ENCODE data around the gene PROCA1. TPM values are rescaled to one million over a fixed set of nuclear protein-coding genes. Genes with fewer than 3 reads are reported as not detected.

PROCA1 gene
- total RNA-seq, 6 donors from 2014 or later: 1.2 to 11.5 (median 3.4) TPM

DNA sequence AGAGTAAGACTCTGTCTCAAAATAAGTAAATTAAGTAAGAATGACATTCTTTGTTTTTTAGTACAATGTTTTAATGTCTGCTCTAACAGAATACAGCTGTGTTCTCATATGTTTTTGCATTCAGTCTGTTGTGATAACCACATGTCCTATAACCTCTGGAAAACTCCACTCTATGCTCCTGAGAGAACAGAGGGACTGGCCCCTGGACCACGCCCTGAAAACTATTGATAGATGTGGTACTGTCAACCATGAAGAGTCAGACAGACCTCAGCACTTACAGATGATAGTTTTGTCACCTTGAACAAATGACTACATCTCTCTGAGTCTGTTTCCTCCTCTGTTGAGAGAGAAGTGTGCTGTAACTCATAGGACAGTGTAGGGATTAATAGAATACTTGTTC lies 41.8 kb downstream of the PROCA1 start:
- DNase-seq: no peak
- Histone ChIP-seq H3K27ac (no peak overlapping the region), H3K4me1 (peaks cover 0 to 19% (median 3%) of the 10 kb centered on the region in 4 donors), H3K9me3 (no peaks in the 10 kb centered on the region), H3K27me3 (no peaks in the 10 kb centered on the region), H3K4me3 (no peak overlapping the region), H3K36me3 (peaks cover 39 to 72% (median 56%) of the 10 kb centered on the region in 4 donors)
- no peak for TF ChIP-seq EP300 (IDR thresholded peaks at IDR 0.05)
- TF ChIP-seq POLR2A (IDR thresholded peaks at IDR 0.05): no peak
- TF ChIP-seq POLR2AphosphoS5 (IDR thresholded peaks at IDR 0.05): no peak
- TF ChIP-seq, protein P1, sequence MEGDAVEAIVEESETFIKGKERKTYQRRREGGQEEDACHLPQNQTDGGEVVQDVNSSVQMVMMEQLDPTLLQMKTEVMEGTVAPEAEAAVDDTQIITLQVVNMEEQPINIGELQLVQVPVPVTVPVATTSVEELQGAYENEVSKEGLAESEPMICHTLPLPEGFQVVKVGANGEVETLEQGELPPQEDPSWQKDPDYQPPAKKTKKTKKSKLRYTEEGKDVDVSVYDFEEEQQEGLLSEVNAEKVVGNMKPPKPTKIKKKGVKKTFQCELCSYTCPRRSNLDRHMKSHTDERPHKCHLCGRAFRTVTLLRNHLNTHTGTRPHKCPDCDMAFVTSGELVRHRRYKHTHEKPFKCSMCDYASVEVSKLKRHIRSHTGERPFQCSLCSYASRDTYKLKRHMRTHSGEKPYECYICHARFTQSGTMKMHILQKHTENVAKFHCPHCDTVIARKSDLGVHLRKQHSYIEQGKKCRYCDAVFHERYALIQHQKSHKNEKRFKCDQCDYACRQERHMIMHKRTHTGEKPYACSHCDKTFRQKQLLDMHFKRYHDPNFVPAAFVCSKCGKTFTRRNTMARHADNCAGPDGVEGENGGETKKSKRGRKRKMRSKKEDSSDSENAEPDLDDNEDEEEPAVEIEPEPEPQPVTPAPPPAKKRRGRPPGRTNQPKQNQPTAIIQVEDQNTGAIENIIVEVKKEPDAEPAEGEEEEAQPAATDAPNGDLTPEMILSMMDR (IDR thresholded peaks at IDR 0.05): no peak
- ATAC-seq (ENCODE audit: low FRiP score in 2 of 2): no peak
- 92 to 100% methylated on average over 1 of the region's 1 CpG for WGBS, 2 donors

DNA sequence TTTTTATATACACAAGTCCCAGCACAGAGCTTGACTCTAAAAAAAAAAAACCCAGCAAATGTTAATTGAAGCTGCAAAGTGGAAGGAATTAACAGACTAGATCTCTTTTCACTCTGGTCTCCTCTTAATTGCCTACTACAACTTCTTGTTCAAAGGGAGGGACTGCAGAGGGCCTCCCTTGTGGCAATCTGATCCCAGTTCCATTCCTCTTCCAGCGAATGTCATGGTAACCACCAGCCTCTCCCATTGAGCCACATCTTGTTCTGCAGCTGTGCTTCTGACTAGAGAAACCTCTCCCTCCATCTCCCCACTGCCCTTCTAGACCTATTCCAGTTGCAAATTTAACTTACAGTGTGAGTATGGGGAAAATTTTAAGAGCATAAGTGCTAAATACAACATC lies 43.8 kb downstream of the PROCA1 start:
- Histone ChIP-seq H3K4me1 (peaks cover 12 to 39% (median 17%) of the 10 kb centered on the region in 4 donors), H3K9me3 (no peaks in the 10 kb centered on the region), H3K36me3 (peaks cover 20 to 52% (median 36%) of the 10 kb centered on the region in 4 donors), H3K27me3 (no peaks in the 10 kb centered on the region), H3K27ac (no peak overlapping the region), H3K4me3 (no peak overlapping the region)
- ATAC-seq (ENCODE audit: low FRiP score in 2 of 2) (no peak), DNase-seq (no peak)
- 91 to 96% methylated on average over 1 of the region's 1 CpG for WGBS, 2 donors
- TF ChIP-seq EP300 (IDR thresholded peaks at IDR 0.05): no peak
- TF ChIP-seq, protein P1 (IDR thresholded peaks at IDR 0.05): no peak
- no peak for TF ChIP-seq POLR2AphosphoS5 (IDR thresholded peaks at IDR 0.05)
- TF ChIP-seq POLR2A (IDR thresholded peaks at IDR 0.05): no peak

DNA sequence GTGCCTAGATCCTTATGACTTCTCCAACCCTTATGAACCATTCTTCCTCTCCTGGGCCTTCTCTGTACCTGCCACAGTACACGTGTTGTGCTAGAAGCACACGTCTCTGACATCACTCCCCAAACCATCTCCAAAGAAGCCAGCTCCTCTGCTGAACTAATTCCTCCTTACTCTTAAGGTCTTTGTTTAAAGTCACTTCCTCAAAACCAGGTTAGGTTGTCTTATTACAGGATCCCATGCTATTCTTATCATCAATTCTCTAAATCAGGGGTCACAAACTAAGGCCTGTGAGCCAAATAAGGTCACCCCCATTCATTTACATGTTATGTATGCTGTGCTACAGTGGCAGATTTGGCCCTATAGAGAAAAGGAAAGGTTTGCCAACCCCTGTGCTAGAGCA lies 45.7 kb downstream of the PROCA1 start:
- no peak overlapping the region for H3K4me3 ChIP-seq
- 87 to 90% methylated on average over 2 of the region's 2 CpGs for WGBS, 2 donors
- H3K27ac ChIP-seq: no peak overlapping the region
- no peaks in the 10 kb centered on the region for H3K27me3 ChIP-seq
- TF ChIP-seq POLR2AphosphoS5 (IDR thresholded peaks at IDR 0.05): no peak
- no peak for ATAC-seq (ENCODE audit: low FRiP score in 2 of 2)
- H3K36me3 ChIP-seq: peaks cover 4 to 33% (median 20%) of the 10 kb centered on the region in 4 donors
- DNase-seq: no peak
- no peaks in the 10 kb centered on the region for H3K9me3 ChIP-seq
- H3K4me1 ChIP-seq: peaks cover 18 to 48% (median 21%) of the 10 kb centered on the region in 4 donors

- H3K4me3 ChIP-seq: no peak overlapping the region
- H3K4me1 ChIP-seq: peaks cover 26 to 60% (median 30%) of the 10 kb centered on the region in 4 donors
- H3K27ac ChIP-seq: no peak overlapping the region
- DNase-seq: no peak
- no peaks in the 10 kb centered on the region for H3K27me3 ChIP-seq
- TF ChIP-seq, protein P1 (IDR thresholded peaks at IDR 0.05): no peak
- TF ChIP-seq EP300 (IDR thresholded peaks at IDR 0.05): no peak
- no peak for TF ChIP-seq POLR2AphosphoS5 (IDR thresholded peaks at IDR 0.05)
- no peak for TF ChIP-seq POLR2A (IDR thresholded peaks at IDR 0.05)
- H3K9me3 ChIP-seq: no peaks in the 10 kb centered on the region
- peaks cover 9 to 31% (median 21%) of the 10 kb centered on the region in 4 donors for H3K36me3 ChIP-seq
- no peak for ATAC-seq (ENCODE audit: low FRiP score in 2 of 2)
Observed at GRCh38 chr17:28663723-28664122, 48.0 kb downstream of the PROCA1 start.

DNA sequence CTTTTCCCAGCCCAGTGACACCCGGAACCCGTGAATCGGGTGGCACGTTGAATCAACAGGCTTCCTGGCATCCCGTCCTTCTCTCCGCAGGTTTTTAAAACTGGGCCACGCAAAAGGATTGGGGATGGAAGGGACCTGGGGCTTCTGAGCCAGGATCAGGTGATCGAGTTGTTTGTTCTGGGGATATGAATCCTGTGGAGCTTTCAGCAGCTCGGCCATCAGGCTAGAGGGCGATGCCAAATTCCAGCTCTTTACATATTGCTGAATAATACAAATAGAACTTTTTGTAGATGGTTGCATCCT lies 49.2 kb downstream of the PROCA1 start:
- DNase-seq: no peak
- Histone ChIP-seq H3K4me1 (peaks cover 29 to 53% (median 31%) of the 10 kb centered on the region in 4 donors), H3K27me3 (no peaks in the 10 kb centered on the region), H3K36me3 (peaks cover 9 to 33% (median 25%) of the 10 kb centered on the region in 4 donors), H3K4me3 (peak overlapping the region; percentile 64 to 89 (median 78)), H3K9me3 (no peaks in the 10 kb centered on the region), H3K27ac (peak overlapping the region; percentile 96 to 99 (median 98))
- ATAC-seq (ENCODE audit: low FRiP score in 2 of 2): peak in 1 of 2 donors; percentile 2
- WGBS, 2 donors: 0% methylated on average over 4 to 10 of the region's 10 CpGs
- TF ChIP-seq, protein P1 (IDR thresholded peaks at IDR 0.05): no peak
- TF ChIP-seq POLR2AphosphoS5 (IDR thresholded peaks at IDR 0.05) (no peak), EP300 (IDR thresholded peaks at IDR 0.05) (no peak), POLR2A (IDR thresholded peaks at IDR 0.05) (no peak)
